HG03378 (cell line): ENCODE data around the gene HTT-AS.

Experiments
- ATAC-seq: cut with Tn5 transposase; IDR thresholded peaks from one replicate; pipeline ENCODE4 v1.9.1; 2021; ENCODE audit warnings: mild to moderate bottlenecking, moderate library complexity; ENCODE audit not compliant: unreplicated experiment

The HTT-AS gene

DNA sequence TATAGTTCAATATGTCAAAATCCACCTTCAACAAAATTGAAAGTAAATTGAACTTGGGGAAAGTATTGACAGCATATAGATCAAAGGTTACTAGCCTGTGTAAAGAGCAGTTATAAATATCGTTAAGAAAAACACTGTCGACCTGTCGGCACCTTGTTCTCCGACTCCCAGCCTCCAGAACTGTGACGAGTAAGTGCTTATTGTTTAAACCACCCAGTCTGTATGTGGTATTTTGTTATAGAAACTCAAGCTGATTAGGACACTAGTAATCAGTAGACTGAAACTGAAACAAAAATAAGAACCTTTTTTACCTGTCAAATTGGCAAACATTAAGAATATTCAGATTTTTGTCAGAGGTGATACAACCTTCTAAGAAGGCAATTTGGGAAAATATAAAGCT, 17.1 kb upstream of the HTT-AS start:
- ATAC-seq, result no peak

DNA sequence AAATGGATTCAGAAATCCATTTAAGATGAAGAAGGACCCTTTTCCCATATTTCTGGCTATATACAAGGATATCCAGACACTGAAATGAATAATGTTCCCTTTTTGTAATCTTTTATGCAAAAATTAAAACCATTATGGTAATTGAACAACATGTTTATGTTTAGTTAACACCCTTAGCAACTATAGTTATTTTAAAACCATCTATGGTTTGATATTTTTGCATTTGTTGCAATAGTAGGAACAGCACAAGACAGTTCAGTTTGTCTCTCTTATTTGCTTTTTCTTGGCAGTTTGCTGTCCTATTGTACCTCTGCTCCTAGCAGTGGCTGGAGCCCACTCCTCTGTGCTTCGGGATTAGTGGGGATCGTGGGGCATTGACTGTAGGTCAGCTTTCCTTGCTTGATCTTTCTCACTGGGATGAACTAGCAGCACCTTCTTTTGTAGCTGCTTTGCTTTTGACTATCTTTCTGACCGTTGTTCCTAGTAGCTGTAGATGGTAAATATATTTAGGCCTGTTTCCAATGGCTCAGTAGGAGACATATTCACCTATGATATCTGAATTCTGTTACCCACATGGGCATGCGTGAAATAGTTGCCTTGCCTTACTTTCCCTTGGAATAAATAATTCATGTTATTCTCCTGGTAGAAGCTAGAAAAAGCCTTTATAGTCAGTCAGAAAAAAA, 12.9 kb upstream of the HTT-AS start:
- no peak for ATAC-seq

DNA sequence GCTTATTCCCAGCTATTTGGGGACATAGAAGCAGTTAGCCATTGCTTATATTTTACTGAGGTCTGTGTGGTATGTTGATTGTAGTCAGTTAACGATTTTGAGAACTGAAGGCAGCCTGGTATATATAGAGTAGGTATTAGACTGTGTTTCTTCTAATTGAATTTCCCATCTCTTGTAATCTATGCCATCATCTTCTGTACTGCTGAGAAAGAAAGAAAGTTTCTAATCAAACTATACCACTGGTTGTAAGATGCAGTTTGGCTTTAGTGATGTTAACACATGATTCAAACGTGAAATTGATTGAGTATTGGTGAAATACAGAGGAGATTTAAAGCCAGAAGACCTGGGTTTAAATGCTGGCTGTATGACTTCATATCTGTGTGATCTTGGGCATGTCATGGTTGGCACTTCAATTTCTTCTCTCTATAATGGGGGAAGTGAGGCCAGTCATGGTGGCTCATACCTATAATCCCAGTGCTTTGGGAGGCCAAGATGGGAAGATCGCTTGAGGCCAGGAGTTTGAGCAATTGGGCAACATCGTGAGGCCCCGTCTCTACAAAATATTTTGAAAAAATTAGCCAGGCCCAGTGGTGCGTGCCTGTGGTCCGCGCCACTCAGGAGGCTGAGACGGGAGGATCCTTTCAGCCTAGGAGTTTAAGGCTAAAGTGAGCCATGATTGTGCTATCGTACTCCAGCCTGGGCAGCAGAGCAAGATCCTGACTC, 11.8 kb upstream of the HTT-AS start:
- no peak for ATAC-seq

DNA sequence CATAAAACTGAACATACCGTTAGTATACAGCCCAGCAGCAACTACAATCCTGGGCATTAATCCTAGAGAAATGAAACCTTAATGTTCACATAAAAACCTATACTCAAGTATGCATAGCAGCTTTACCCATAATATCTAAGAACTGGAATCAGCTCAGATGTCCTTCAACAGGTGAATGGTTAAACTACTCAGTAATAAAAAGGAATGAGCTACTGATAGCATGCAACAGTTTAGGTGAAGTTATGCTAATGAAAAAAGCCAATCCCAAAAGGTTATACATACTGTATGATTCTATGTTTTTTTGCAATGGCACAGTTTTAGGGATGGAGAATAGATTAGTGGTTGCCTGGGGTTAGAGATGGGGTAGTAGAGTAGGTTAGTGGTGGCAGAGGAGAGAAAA, 9.4 kb upstream of the HTT-AS start:
- no peak for ATAC-seq

DNA sequence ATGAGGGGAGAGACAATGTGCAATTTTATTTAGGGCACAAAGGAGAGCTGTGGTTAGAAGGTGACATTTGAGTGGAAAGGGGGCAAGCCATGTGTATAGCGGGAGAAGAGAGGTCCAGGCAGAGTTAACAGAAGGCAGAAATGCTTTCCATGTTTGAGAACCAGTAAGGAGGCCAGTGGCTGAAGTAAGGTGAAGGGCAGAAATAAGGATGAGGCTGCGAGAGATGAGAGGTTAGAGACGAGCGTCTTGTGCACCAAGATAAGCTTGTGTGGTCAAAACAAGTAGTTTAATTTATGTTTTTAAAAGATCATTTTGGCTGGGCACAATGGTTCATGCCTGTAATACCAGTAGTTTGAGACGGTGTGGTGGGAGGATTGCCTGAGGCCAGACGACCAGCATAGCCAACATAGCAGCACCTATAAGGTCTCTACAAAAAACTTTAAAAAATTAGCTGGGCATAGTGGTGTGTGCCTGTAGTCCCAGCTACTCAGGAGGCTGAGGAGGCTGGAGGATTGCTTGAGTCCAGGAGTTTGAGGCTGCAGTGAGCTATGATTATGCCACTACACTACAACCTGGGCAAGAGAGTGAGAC, 8.7 kb upstream of the HTT-AS start:
- no peak for ATAC-seq

DNA sequence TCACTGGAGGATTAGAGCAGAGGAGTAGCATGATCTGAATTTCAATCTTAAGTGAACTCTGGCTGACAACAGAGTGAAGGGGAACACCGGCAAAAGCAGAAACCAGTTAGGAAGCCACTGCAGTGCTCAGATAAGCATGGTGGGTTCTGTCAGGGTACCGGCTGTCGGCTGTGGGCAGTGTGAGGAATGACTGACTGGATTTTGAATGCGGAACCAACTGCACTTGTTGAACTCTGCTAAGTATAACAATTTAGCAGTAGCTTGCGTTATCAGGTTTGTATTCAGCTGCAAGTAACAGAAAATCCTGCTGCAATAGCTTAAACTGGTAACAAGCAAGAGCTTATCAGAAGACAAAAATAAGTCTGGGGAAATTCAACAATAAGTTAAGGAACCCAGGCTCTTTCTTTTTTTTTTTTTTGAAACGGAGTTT, 5.4 kb upstream of the HTT-AS start:
- no peak for ATAC-seq

DNA sequence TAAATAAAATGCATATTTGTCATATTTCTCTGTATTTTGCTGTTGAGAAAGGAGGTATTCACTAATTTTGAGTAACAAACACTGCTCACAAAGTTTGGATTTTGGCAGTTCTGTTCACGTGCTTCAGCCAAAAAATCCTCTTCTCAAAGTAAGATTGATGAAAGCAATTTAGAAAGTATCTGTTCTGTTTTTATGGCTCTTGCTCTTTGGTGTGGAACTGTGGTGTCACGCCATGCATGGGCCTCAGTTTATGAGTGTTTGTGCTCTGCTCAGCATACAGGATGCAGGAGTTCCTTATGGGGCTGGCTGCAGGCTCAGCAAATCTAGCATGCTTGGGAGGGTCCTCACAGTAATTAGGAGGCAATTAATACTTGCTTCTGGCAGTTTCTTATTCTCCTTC, 3.5 kb upstream of the HTT-AS start:
- peak; percentile 46 for ATAC-seq

DNA sequence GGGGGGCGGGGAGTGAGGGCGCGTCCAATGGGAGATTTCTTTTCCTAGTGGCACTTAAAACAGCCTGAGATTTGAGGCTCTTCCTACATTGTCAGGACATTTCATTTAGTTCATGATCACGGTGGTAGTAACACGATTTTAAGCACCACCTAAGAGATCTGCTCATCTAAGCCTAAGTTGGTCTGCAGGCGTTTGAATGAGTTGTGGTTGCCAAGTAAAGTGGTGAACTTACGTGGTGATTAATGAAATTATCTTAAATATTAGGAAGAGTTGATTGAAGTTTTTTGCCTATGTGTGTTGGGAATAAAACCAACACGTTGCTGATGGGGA, 1.3 kb upstream of the HTT-AS start:
- ATAC-seq, result no peak

DNA sequence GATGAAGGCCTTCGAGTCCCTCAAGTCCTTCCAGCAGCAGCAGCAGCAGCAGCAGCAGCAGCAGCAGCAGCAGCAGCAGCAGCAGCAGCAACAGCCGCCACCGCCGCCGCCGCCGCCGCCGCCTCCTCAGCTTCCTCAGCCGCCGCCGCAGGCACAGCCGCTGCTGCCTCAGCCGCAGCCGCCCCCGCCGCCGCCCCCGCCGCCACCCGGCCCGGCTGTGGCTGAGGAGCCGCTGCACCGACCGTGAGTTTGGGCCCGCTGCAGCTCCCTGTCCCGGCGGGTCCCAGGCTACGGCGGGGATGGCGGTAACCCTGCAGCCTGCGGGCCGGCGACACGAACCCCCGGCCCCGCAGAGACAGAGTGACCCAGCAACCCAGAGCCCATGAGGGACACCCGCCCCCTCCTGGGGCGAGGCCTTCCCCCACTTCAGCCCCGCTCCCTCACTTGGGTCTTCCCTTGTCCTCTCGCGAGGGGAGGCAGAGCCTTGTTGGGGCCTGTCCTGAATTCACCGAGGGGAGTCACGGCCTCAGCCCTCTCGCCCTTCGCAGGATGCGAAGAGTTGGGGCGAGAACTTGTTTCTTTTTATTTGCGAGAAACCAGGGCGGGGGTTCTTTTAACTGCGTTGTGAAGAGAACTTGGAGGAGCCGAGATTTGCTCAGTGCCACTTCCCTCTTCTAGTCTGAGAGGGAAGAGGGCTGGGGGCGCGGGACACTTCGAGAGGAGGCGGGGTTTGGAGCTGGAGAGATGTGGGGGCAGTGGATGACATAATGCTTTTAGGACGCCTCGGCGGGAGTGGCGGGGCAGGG, 711 bp upstream of the HTT-AS start:
- no peak for ATAC-seq

DNA sequence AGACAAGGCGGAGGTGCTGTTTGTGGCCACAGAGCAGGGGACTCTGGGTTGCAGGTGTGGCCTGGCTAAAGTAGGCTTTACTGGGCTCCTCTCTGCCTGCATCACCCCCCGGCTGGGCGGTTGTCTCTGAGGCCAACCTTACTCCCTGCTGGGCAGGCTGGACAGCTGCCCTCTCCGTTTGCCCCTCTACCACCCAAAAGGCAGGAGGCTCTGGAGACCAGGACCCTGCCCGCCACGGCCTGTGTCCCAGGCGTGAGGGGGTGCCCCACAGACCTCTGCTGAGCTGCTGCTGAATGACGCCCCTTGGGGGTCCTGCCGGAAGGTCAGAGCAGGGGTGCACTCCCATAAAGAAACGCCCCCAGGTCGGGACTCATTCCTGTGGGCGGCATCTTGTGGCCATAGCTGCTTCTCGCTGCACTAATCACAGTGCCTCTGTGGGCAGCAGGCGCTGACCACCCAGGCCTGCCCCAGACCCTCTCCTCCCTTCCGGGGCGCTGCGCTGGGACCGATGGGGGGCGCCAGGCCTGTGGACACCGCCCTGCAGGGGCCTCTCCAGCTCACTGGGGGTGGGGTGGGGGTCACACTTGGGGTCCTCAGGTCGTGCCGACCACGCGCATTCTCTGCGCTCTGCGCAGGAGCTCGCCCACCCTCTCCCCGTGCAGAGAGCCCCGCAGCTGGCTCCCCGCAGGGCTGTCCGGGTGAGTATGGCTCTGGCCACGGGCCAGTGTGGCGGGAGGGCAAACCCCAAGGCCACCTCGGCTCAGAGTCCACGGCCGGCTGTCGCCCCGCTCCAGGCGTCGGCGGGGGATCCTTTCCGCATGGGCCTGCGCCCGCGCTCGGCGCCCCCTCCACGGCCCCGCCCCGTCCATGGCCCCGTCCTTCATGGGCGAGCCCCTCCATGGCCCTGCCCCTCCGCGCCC, 920 bp downstream of the HTT-AS start:
- ATAC-seq, result no peak

DNA sequence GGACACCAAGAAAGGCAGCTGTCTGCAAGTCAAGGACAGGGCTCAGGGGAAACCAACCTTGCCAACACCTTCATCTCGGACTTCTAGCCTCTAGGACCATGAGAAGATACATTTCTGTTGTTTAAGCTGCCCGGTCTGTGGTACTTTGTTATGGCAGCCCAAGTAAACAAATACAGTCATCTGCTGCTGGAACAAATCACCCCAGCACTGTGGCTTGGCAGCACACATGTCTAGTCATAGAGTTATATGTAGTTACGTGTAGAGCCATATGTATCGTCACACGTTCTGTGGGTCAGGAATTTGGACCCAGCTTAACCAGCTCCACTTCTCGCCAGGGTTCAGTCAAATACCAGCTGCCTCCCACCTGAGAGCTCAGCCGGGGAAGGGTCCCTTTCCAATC, 2.5 kb downstream of the HTT-AS start:
- ATAC-seq, result no peak

DNA sequence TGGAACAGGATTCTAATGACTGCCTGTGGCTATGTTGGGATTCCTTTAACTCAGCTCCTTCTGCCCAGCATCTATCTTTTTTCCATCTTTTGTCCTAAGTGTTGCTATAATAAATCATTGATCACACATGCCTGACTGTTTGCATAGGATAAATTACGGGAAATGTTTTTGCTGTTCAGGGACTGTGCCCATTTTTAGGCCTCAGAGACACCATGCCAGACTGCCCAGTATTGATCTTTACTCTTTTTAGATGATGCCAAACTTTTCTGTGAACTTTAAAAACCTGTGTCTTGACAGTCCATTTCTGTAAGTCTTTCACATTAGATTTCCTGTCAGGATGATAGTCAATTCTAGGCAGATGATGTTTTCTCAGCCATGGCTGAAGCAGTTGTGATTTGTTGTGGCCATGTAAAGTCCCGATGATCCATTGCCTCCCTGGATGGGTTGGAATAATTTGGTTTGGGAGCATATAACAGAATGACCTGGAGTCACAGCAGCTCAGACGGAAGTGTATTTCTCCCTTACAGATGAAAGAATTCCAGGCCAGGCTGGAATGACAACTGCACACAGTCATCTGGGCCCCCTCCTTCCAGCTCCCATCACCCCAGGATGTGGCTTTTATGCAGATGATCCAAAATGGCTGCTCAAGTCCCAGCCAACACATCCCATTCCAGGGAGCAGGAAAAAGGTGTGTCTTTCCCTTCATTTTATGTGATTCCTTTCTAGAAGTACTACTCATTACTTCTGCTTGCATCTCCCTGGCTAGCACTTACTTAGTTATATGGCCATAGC, 3.4 kb downstream of the HTT-AS start:
- no peak for ATAC-seq

DNA sequence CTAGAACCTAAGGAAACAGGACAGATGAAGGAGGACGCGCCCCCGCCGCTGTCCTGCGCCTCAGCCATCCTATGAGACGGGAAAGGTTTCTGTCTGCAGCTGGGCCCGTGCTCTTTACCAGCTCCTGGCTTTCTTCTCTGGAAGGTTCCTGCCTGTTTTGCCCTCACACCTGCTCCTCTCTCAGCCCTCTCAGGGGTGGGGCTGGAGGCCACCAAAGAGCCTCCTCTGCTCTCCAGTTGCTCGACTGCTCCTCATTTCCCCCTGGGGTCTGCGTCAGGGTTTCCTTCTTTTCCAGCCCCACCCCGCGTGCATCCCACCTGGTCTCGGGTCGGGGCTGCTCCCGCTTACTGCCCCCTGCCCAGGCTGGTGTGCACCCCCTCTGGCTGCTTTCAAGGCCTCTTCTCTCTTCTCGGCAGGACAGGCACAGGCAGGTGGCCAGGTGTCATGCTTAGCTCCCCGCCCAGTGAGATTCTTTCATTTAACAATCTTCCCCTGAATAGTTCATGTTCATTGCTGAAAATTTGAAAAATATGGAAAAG, 4.6 kb downstream of the HTT-AS start:
- no peak for ATAC-seq

DNA sequence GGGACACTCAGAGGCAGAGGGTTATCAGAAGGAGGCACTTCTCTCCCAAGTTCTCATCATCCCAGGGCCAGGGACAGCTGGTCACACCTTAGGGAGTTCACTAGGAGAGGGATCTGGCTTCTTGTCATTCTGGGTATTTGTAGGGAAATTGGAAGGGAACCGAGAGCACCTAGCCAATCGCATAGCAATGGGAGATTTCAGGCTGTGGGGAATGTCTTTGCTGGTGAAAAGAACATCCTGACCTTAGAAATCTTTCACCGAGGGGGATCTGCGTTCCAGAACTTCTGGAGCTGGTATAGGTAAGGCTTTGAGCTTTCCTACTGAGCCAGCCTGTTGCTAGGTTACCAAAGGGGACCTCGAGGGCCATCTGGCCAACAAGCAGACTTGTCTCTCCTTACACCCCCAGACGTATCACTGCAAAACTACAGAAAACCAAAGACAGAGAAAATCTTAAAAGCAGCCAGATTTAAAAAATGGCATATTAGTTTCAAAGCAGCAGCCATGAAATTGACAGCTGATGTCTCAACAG, 6.8 kb downstream of the HTT-AS start:
- ATAC-seq, result no peak

DNA sequence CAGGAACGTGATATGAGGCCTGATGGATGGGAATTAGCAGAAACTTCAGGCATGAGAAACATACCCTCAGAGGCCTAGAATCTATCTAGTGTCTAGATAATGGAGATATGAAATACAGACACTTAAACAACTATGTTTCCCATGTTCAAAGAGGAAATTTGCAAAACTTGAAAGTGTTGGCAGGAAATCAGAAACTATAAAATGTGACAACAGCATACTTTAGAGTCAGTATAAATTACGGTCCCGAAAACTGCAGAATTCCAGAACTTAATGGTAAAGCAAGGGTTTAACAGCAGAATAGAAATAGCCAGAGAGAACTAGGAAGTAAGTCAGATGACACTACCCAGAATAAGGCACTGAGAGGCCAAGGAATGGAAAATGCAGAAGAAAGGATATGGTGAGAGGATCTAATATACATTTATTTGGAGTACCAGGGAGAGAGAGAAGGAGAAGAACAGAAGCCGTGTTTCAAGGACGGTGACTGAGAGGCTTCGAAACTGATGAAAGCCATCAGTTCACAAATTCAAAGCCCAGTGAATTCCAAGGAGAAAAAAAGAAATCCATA, 7.4 kb downstream of the HTT-AS start:
- ATAC-seq, result no peak

DNA sequence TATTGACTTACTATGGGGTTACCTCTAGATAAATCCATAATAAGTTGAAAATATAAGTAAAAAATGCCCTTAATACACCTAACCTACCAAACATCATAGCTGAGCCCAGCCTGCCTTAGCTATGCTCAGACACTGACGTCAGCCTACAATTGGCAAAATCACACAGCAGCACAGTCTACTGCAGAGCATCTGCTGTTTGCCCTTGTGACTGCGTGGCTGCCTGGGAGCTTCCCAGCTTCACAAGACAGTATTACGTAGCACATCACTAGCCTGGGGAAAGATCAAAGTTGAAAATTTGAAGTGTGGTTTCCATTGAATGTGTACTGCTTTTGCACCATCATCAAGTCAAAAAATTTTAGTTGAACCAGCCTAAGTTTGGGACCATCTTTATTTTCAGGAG, 8.8 kb downstream of the HTT-AS start:
- no peak for ATAC-seq

DNA sequence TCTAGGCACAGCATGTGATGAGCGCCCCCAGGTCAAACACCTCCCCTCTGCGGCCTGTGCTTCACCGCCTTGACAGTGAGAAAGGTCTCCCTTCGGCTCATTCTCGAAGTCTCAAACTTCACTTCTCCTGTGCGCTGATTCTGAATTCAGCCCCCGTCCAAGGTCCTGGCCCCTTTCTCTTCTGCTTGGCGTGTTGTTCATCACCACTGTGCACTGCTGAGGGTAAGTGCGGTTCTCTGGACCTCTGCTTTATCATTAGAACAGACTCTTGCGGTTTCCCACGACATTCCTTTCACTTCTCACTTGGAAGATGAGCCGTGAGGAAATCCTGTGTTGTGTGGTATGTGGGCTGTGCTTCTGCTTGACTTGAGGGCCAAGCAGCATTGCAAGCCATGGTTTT, 11.9 kb downstream of the HTT-AS start:
- ATAC-seq, result no peak

DNA sequence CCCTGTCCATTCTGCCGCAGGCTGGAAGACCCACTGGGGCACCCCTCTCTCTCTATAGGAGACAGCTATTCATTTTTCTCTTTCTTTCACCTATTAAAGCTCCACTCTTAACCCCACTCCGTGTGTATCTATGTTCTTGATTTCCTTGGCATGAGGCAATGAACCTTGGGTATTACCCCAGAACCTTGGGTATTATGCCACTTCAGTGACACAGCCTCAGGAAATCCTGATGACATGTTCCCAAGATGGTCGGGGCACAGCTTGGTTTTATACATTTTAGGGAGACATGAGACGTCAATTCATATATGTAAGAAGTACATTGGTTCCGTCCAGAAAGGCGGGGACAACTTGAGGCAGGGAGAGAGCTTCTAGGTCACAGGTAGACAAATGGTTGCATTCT, 13.4 kb downstream of the HTT-AS start:
- no peak for ATAC-seq

DNA sequence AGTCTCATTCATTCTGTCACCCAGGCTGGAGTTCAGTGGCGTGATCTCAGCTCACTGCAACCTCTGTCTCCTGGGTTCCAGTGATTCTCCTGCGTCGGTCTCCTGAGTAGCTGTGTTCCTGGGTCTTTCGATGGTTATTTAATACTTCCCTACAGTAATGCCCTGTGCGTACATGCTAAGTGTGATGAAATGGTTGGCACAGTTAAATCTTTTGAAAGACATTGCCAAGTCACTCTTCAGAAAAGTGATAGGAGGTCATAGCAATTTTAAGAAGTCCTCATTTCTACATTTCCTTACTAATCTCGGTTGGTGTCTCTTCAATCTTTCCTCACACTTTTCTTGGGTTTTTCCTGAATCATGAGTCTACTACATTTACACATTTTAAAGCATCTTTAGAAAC, 14.4 kb downstream of the HTT-AS start:
- no peak for ATAC-seq
